ENCODE results near the gene ANO2. TPM values are rescaled to one million over a fixed set of nuclear protein-coding genes. Genes with fewer than 3 reads are reported as not detected.

ANO2 gene
- total and polyA plus RNA-seq, 8 donors, result 0.44 to 16.9 (median 3.8) TPM; not detected in 1

DNA sequence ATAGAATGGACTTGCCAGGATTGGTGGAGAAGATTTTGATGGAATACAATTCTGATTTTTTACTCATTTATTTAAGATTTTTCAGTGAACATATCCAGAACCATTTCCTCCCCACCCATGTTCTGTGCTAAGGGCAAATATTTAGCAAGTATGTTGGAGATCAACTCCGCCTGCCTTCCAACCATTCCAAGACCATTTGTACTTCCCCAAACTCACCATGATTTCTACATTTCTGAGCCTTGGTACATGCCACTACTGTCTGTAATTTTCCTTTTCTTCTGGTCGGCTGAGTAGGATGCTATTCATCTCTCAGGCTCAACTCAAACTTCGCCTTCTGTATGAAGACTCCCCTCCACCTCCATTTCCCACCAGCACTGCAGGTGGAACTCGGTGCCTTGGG lies 362.5 kb downstream of the ANO2 start:
- 87 to 90% (median 88%) methylated on average over 4 of the region's 4 CpGs for WGBS, 5 donors

GRCh38 chr12:5582018-5582417 lies 363.0 kb downstream of the ANO2 start:
- 62 to 81% (median 74%) methylated on average over 5 of the region's 5 CpGs for WGBS, 5 donors
- intact Hi-C loops (cut with DNase I; ENCODE audit: low total_unique reads), result no loop called here
- no peaks in the 10 kb centered on the region for H3K9me3 ChIP-seq
- H3K36me3 ChIP-seq, result no peaks in the 10 kb centered on the region
- H3K4me3 ChIP-seq, result no peak overlapping the region
- peaks cover 0 to 11% (median 4%) of the 10 kb centered on the region in 4 donors for H3K4me1 ChIP-seq
- peak overlapping the region in 1 of 5 donors; percentile 17 for H3K27ac ChIP-seq
- no peaks in the 10 kb centered on the region for H3K27me3 ChIP-seq
- DNase-seq, result peak in 1 of 2 donors; percentile 61
- TF ChIP-seq, protein P1, sequence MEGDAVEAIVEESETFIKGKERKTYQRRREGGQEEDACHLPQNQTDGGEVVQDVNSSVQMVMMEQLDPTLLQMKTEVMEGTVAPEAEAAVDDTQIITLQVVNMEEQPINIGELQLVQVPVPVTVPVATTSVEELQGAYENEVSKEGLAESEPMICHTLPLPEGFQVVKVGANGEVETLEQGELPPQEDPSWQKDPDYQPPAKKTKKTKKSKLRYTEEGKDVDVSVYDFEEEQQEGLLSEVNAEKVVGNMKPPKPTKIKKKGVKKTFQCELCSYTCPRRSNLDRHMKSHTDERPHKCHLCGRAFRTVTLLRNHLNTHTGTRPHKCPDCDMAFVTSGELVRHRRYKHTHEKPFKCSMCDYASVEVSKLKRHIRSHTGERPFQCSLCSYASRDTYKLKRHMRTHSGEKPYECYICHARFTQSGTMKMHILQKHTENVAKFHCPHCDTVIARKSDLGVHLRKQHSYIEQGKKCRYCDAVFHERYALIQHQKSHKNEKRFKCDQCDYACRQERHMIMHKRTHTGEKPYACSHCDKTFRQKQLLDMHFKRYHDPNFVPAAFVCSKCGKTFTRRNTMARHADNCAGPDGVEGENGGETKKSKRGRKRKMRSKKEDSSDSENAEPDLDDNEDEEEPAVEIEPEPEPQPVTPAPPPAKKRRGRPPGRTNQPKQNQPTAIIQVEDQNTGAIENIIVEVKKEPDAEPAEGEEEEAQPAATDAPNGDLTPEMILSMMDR (IDR thresholded peaks at IDR 0.05), result no peak
- no peak for TF ChIP-seq EP300 (IDR thresholded peaks at IDR 0.05)
- TF ChIP-seq POLR2A (IDR thresholded peaks at IDR 0.05), result no peak

More for the DNA sequence above, 362.5 kb downstream of the ANO2 start:
- no peaks in the 10 kb centered on the region for H3K36me3 ChIP-seq
- no peak for DNase-seq
- peak overlapping the region in 1 of 5 donors; percentile 17 for H3K27ac ChIP-seq
- intact Hi-C loops (cut with DNase I; ENCODE audit: low total_unique reads), result no loop called here
- no peaks in the 10 kb centered on the region for H3K9me3 ChIP-seq
- H3K27me3 ChIP-seq, result no peaks in the 10 kb centered on the region
- H3K4me3 ChIP-seq, result no peak overlapping the region
- TF ChIP-seq EP300 (IDR thresholded peaks at IDR 0.05) (no peak), POLR2A (IDR thresholded peaks at IDR 0.05) (no peak), POLR2AphosphoS5 (IDR thresholded peaks at IDR 0.05) (no peak)
- TF ChIP-seq, protein P1 (IDR thresholded peaks at IDR 0.05), result no peak
- H3K4me1 ChIP-seq, result peaks cover 0 to 7% (median under 1%) of the 10 kb centered on the region in 4 donors

DNA sequence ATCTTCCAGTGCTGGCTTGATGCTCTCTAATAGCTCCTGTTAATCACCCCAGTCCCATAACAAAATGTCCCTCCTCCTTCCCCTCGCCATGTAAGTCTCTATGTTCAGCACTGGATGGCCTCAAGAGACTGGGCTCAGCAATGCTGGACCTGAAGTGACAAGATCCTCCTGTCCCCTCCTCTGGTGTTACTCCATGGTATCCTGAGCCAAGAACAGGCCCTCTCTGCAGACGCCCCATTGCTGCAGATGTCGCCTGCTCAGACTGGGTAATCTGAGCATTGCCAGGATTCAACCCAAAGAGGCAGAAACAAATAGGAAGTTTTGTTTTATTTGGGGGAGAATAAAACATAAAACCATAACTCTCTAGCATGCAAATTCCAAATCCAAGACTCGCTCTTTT lies 363.4 kb downstream of the ANO2 start:
- no peak for TF ChIP-seq POLR2A (IDR thresholded peaks at IDR 0.05)
- TF ChIP-seq, protein P1 (IDR thresholded peaks at IDR 0.05), result no peak
- TF ChIP-seq EP300 (IDR thresholded peaks at IDR 0.05), result no peak
- TF ChIP-seq POLR2AphosphoS5 (IDR thresholded peaks at IDR 0.05), result no peak
- WGBS, 5 donors, result 67 to 80% (median 75%) methylated on average over 4 of the region's 4 CpGs
- no peak overlapping the region for H3K4me3 ChIP-seq
- intact Hi-C loops (cut with DNase I; ENCODE audit: low total_unique reads), result no loop called here
- peak overlapping the region in 1 of 5 donors; percentile 11 for H3K27ac ChIP-seq
- no peak for DNase-seq
- no peaks in the 10 kb centered on the region for H3K36me3 ChIP-seq
- no peaks in the 10 kb centered on the region for H3K9me3 ChIP-seq
- H3K4me1 ChIP-seq, result peaks cover 0 to 15% (median 5%) of the 10 kb centered on the region in 4 donors
- no peaks in the 10 kb centered on the region for H3K27me3 ChIP-seq

- TF ChIP-seq EP300 (IDR thresholded peaks at IDR 0.05) (no peak), POLR2A (IDR thresholded peaks at IDR 0.05) (no peak), POLR2AphosphoS5 (IDR thresholded peaks at IDR 0.05) (no peak)
- TF ChIP-seq, protein P1 (IDR thresholded peaks at IDR 0.05), result no peak
- peak in 1 of 2 donors; percentile 42 for DNase-seq
- Histone ChIP-seq H3K27me3 (no peaks in the 10 kb centered on the region), H3K4me3 (no peak overlapping the region), H3K36me3 (no peaks in the 10 kb centered on the region), H3K4me1 (peaks cover 0 to 17% (median 5%) of the 10 kb centered on the region in 4 donors), H3K27ac (no peak overlapping the region), H3K9me3 (no peaks in the 10 kb centered on the region)
- 29 to 42% (median 38%) methylated on average over 3 of the region's 3 CpGs for WGBS, 5 donors
- intact Hi-C loops (cut with DNase I; ENCODE audit: low total_unique reads), result no loop called here
Measured at GRCh38 chr12:5581019-5581418, 364.0 kb downstream of the ANO2 start.

All from stomach (tissue), 9 donors.